Hair follicle dermal papilla cell (primary cell): ENCODE data around the gene AIF1. TPM values are rescaled to one million over a fixed set of nuclear protein-coding genes. Genes with fewer than 3 reads are reported as not detected.

ENCODE experiments used
- small RNA-seq: library from RNA; depleted of rRNA; stranded (forward); fragments of <200 nt; gene quantifications from one replicate; pipeline ENCODE3, GENCODE V24; 2012
- total RNA-seq: library from RNA; depleted of rRNA; stranded (reverse); fragments of >200 nt; gene quantifications from 2 replicates; pipeline ENCODE4 v1.2.3, GENCODE V29; 2012

AIF1 gene
- not detected in 2 replicates for total RNA-seq

DNA sequence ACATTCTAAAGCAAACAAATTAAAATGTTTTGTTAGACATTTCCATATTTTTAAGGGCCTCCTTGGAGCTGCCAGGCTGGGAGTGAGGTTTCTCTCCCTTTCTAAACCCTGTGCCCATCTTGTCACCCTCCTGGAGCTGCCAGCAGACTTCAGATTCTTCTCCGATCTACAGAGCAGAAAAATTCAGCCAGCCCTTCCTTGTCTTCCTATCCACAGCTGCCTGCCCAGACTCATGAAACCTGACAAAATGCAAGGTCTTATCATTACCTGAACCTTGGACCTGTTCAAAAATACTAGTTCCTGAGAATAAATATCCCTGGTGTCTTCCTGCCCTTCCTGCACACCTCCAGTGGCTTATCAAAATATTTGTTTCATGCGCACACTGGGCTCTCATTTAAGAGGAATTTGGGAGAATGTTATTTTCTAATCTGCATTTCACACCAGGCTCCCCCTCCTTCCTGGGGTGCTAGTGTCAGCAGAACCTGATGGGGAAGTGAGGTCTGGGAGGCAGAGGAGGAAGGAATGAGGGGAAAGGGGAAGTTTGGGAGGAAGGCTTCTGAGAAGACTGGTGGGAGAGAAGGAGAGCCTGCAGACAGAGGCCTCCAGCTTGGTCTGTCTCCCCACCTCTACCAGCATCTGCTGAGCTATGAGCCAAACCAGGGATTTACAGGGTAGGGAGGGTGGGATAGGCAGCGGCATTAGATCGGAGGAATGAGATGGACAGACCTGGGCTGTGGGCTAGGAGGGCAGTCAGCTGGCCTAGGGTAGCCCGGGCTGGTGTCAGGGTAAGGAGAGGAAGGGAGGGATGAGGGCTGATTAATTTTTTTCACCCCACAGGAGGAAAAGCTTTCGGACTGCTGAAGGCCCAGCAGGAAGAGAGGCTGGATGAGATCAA lies at the start of gene AIF1:
AIF1 (plus strand) TSS at position 551 of the 895 bp plus-strand sequence; CDS start at position 647, 96 bp downstream.

GRCh38 chr6:31572041-31572911 lies 42.8 kb upstream of the AIF1 start, which contains the start of gene LTA:
Gene LTA (plus strand): TSS chr6:31572289. CDS start chr6:31572743, 454 bp downstream.

GRCh38 chr6:31575335-31575901 lies 39.6 kb upstream of the AIF1 start, which contains the start of gene TNF:
Gene TNF (plus strand): TSS chr6:31575565. CDS start chr6:31575742, 177 bp downstream.

GRCh38 chr6:31582230-31582643 lies 32.8 kb upstream of the AIF1 start, which contains the start of gene LTB:
Gene LTB (minus strand): TSS chr6:31582424. CDS start chr6:31582417, 7 bp downstream.

DNA sequence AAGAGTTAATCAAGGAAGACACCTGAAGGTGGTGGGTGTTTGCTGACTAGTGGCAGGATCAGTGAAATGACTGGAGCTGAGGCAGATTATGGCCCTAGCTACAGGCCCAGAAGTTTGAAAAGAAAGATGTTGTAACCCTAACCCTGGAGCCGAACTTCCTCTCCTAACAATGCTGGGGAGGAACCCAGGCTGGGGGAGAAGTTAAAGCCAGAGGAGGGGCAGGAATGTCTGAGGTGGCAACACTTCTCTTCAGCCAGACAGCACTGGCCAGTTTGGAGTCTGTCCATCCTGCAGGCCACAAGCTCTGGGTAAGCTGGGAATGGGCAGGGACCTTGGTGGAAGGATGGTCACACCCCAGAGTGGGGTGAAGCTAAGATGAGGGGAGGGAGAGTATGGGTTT lies 29.0 kb upstream of the AIF1 start, which contains the start of gene LST1:
LST1 (plus strand) TSS at position 270 of the 400 bp plus-strand sequence. CDS start 1,023 bp downstream, outside the sequence.

DNA sequence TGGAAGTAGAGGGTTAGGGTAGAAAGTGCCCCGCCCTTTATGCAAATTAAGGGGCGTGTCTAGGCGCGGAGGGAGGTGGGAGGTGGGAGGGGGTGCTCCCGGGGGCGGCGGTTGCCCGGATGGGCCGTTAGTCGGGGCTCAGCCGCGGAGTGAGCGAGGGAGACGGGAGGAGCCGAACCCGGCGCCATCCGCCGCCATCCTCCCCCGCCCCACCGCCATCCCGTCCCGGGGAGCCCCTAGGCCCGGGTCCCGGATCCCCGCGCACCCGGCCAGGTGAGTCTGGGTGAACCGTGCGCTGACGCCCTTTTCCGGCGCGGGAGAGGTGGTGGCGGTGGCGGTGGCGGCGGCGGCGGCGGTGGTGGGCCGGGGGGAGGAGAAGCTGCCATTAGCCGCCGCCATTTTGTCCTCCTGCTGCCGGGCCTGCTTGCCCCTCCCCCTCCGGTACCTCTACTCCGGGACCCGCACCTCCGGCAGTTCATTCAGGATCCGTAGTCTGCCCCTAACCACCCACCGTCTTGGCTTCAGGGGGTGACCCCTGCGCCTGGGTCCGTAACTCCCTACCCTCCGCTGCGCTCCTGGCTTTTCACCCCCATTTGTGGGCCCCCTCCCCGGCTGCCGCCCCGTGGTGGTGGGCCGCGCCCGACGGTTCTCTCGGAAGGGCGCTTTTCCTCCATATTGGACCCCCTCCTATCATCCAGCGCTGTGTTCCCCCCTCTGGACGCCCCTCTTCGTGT lies 5.7 kb downstream of the AIF1 start, which contains the start of gene PRRC2A:
PRRC2A (plus strand) TSS at position 130 of the 734 bp plus-strand sequence. CDS start 2,075 bp downstream, outside the sequence.

DNA sequence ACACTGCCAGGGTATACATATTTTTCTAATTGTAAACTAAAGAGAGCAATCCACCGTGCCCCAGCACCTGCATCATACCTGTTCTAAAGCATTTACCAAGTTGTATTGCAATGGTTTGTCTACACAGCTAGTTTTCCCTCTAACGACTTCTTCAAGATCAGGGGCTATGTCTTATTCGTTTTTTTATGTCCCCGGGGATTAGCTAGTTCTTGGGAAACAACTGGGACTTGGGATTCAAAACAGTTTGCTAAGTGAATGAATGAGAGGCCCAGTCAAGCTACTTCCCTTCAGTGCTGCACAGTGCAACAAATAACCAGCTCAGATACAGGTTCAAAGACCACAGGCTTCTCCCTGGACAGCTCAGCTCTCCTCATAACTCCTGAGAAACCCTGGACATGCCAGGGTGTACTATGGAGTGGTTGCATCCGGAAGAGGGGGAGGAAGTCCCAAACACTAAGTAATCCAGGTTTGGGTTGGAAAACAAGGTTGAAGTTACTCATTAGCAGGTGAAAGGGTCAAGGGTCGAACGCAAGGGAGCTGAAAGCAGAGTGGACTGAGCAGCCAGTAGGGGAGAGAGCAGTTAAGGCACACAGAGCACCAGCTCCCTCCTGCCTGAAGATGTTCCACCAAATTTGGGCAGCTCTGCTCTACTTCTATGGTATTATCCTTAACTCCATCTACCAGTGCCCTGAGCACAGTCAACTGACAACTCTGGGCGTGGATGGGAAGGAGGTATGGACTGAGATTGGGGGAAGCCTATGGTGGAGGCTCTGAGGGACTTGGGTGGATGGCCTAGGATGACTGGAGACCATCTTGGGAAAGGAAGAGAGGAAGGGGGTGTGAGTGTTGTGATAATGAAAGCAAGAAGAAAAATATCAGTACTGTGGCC lies 40.6 kb downstream of the AIF1 start, which contains the start of gene APOM:
APOM (plus strand) TSS at position 546 of the 889 bp plus-strand sequence; CDS start at position 619, 73 bp downstream.

GRCh38 chr6:31660381-31661261 lies 45.6 kb downstream of the AIF1 start, which contains the start of gene C6orf47:
Gene C6orf47 (minus strand): TSS chr6:31660778. CDS start chr6:31659947, 831 bp downstream.

DNA sequence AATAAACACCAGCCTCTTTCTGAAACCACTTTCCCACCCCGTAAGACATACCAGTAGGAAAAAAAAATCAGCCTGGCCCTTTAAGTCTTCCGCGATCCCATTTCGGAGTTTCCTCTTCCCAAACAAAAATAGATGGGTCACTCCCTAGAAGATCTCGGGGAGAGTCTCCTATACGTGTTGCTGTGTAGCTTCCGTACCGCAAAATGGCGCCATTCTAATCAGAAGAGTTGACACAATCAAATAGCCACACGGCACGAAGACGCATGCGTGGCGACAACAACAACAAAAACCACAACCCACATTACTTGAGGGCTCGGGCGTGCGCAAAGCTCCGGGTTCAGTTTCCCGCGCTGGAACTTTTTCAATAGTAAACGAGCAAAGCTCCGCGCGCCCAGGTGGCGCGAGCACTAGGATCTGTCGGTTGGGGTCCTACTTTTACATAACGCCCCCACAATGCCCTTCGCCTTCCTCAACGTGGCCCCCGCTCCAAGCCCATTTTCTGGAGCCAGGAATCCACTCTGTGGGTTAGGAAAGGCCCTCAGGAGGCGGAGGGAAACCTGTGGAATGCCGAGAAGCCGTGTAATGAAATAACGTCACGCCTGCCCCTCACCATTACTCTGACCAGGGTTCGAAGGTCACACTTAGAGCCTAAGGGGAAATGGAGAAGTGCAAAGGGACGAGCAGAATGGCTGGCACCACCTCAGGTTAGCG lies 49.9 kb downstream of the AIF1 start, which contains the start of gene GPANK1:
GPANK1 (minus strand) TSS at position 208 of the 711 bp plus-strand sequence. CDS start 519 bp downstream, outside the sequence.

DNA sequence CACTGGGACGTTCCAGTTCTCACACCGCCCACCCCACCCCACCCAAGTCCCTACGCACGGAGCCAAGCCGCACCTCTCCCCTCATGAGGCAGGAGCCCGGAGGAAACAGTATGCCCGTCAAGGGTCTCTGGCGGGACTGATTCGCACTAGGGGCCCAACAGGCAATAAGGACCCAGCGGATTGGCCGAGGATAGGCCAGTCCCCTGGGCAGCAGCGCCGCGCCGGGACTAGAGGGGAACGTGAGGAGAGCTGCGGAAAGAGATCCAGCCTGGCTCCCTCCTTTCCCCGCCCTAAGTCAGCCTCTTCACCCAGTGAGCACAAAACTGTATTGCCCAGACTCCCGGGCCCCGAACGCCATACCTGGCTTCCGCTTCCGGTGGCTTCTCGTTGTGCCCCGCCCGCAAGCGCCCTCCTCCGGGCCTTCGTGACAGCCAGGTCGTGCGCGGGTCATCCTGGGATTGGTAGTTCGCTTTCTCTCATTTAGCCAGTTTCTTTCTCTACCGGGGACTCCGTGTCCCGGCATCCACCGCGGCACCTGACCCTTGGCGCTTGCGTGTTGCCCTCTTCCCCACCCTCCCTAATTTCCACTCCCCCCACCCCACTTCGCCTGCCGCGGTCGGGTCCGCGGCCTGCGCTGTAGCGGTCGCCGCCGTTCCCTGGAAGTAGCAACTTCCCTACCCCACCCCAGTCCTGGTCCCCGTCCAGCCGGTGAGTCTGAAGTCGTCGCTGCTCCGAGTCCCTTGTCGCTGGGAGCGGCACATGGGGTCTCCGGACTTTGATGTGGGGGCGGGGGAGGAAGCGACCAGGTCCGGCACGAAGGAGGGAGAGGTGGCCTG lies 50.7 kb downstream of the AIF1 start, which contains the start of gene CSNK2B:
CSNK2B (plus strand) TSS at position 580 of the 836 bp plus-strand sequence. CDS start 752 bp downstream, outside the sequence.

Small RNAs within 50 kb of the gene (small RNA-seq; reads per million reads assigned to genes)
- gene MIR6832 (not detected), gene RF00019 (not detected), gene SNORA38 (186 reads per million, percentile 99 among the genes with 10 or more reads in this experiment), gene UQCRHP1 (not detected)

Other genes starting within 250 kb of the AIF1 start
- 25.7 and 27.1 TPM in 2 replicates for gene MICA, start 211.6 kb upstream of the AIF1 start, total RNA-seq
- 12.9 and 15.9 TPM in 2 replicates for gene MICB, start 117.1 kb upstream of the AIF1 start, total RNA-seq
- gene MCCD1, start 86.3 kb upstream of the AIF1 start, total RNA-seq, result not detected in 2 replicates
- 309 and 338 TPM in 2 replicates for gene DDX39B, start 73.2 kb upstream of the AIF1 start, total RNA-seq
- 3.4 and 5.7 TPM in 2 replicates for gene ATP6V1G2, start 68.6 kb upstream of the AIF1 start, total RNA-seq
- 23.2 and 33.2 TPM in 2 replicates for gene NFKBIL1, start 67.6 kb upstream of the AIF1 start, total RNA-seq
- gene LTA, start 42.9 kb upstream of the AIF1 start, total RNA-seq, result not detected in 2 replicates
- gene TNF, start 39.7 kb upstream of the AIF1 start, total RNA-seq, result 0.16 TPM in 1 of 2 replicates, not detected in the other
- not detected in 2 replicates for gene LTB, start 32.8 kb upstream of the AIF1 start, total RNA-seq
- gene LST1, start 29.0 kb upstream of the AIF1 start, total RNA-seq, result not detected in 2 replicates
- gene NCR3, start 22.2 kb upstream of the AIF1 start, total RNA-seq, result not detected in 2 replicates
- 85.5 and 86.8 TPM in 2 replicates for gene PRRC2A, start 5.5 kb downstream of the AIF1 start, total RNA-seq
- gene BAG6, start 37.4 kb downstream of the AIF1 start, total RNA-seq, result 203 and 221 TPM in 2 replicates
- 0.65 and 1.2 TPM in 2 replicates for gene APOM, start 40.7 kb downstream of the AIF1 start, total RNA-seq
- gene C6orf47, start 45.5 kb downstream of the AIF1 start, total RNA-seq, result 24.4 and 24.5 TPM in 2 replicates
- gene GPANK1, start 49.8 kb downstream of the AIF1 start, total RNA-seq, result 18.5 and 18.8 TPM in 2 replicates
- 117 and 141 TPM in 2 replicates for gene CSNK2B, start 50.8 kb downstream of the AIF1 start, total RNA-seq
- 6.3 and 8.4 TPM in 2 replicates for gene LY6G5B, start 54.7 kb downstream of the AIF1 start, total RNA-seq
- 0.16 TPM in 1 of 2 replicates, not detected in the other for gene LY6G5C, start 65.8 kb downstream of the AIF1 start, total RNA-seq
- gene ABHD16A, start 88.1 kb downstream of the AIF1 start, total RNA-seq, result 32.8 and 40.7 TPM in 2 replicates
- not detected in 2 replicates for gene LY6G6F, start 91.6 kb downstream of the AIF1 start, total RNA-seq
- not detected in 2 replicates for gene LY6G6D, start 100.1 kb downstream of the AIF1 start, total RNA-seq
- not detected in 2 replicates for gene LY6G6C, start 106.5 kb downstream of the AIF1 start, total RNA-seq
- gene MPIG6B, start 108.1 kb downstream of the AIF1 start, total RNA-seq, result not detected in 2 replicates
- gene DDAH2, start 114.1 kb downstream of the AIF1 start, total RNA-seq, result 62.3 and 78.3 TPM in 2 replicates
- gene CLIC1, start 121.3 kb downstream of the AIF1 start, total RNA-seq, result 499 and 664 TPM in 2 replicates
- gene MSH5, start 124.8 kb downstream of the AIF1 start, total RNA-seq, result 9.6 and 11.7 TPM in 2 replicates
- 0.61 TPM in 1 of 2 replicates, not detected in the other for gene SAPCD1, start 147.4 kb downstream of the AIF1 start, total RNA-seq
- under 0.01 and 0.97 TPM in 2 replicates for gene VWA7, start 162.1 kb downstream of the AIF1 start, total RNA-seq
- gene VARS1, start 180.5 kb downstream of the AIF1 start, total RNA-seq, result 48.5 and 60.0 TPM in 2 replicates
- 15.1 and 19.4 TPM in 2 replicates for gene LSM2, start 191.7 kb downstream of the AIF1 start, total RNA-seq
- 0.73 and 0.97 TPM in 2 replicates for gene HSPA1L, start 200.0 kb downstream of the AIF1 start, total RNA-seq
- 148 and 178 TPM in 2 replicates for gene HSPA1A, start 200.3 kb downstream of the AIF1 start, total RNA-seq
- 149 and 152 TPM in 2 replicates for gene HSPA1B, start 212.5 kb downstream of the AIF1 start, total RNA-seq
- gene NEU1, start 247.6 kb downstream of the AIF1 start, total RNA-seq, result 74.3 and 76.3 TPM in 2 replicates